H1 (cell line): ENCODE measurements around the gene CCT6B. TPM values are rescaled to one million over a fixed set of nuclear protein-coding genes. Genes with fewer than 3 reads are reported as not detected.

ENCODE experiments used
- CTCF ChIA-PET: fragments of 300-600 bp; sonication (Branson Sonifier 250); formaldehyde crosslinking; loops from one replicate; lab custom pipeline; 2021; ENCODE audit not compliant: partially characterized antibody; lab: Charles Lee
- POLR2A ChIA-PET: fragments of 300-600 bp; sonication (Branson Sonifier 250); formaldehyde crosslinking; loops from one replicate; lab custom pipeline; 2021; ENCODE audit warnings: inconsistent platforms; ENCODE audit not compliant: partially characterized antibody; lab: Charles Lee
- DNase-seq, 2 experiments: peaks; one replicate each; pipeline versions ENCODE4 v3.0.0 to v3.0.0-alpha.2; 2010 to 2022; ENCODE audit warnings: low spot score in 2 of 2, low read depth in 1 of 2, mixed read lengths in 1 of 2
- FAIRE-seq: peaks from 2 replicates; lab custom pipeline; 2011; peaks lifted over from hg19 to GRCh38; lab: Jason Lieb, UNC
- H2AFZ ChIP-seq: 2 replicates; pipeline ENCODE4 v1.8.1; 2012; ENCODE audit warnings: low read length, inconsistent platforms
- H2AK5ac ChIP-seq: 2 replicates; pipeline ENCODE4 v1.6.1; 2013; ENCODE audit warnings: low read depth, low read length
- H2BK120ac ChIP-seq: replicated peaks from 2 replicates; pipeline ENCODE3; 2013; ENCODE audit warnings: low read depth, low read length, inconsistent platforms
- H2BK12ac ChIP-seq: 2 replicates; pipeline ENCODE4 v1.6.1; 2013; ENCODE audit warnings: low read depth, low read length
- H2BK15ac ChIP-seq: 2 replicates; pipeline ENCODE4 v1.6.1; 2013; ENCODE audit warnings: low read length
- H2BK20ac ChIP-seq: 2 replicates; pipeline ENCODE4 v1.6.1; 2013; ENCODE audit warnings: low read length
- H2BK5ac ChIP-seq: 2 replicates; pipeline ENCODE4 v1.6.1; 2013; ENCODE audit warnings: low read depth, low read length
- H3K14ac ChIP-seq: 2 replicates; pipeline ENCODE4 v1.6.1; 2013; ENCODE audit warnings: inconsistent platforms; ENCODE audit not compliant: insufficient read length
- H3K18ac ChIP-seq: 2 replicates; pipeline ENCODE4 v1.6.1; 2013; ENCODE audit warnings: low read length; ENCODE audit errors: extremely low read depth
- H3K23ac ChIP-seq: 2 replicates; pipeline ENCODE4 v1.6.1; 2013; ENCODE audit warnings: inconsistent platforms; ENCODE audit not compliant: insufficient read length
- H3K23me2 ChIP-seq: 2 replicates; pipeline ENCODE4 v1.6.1; 2013; ENCODE audit warnings: low read depth, low read length
- H3K27ac ChIP-seq: 2 replicates; pipeline ENCODE4 v1.6.1; 2011; ENCODE audit warnings: low read depth, low read length, inconsistent platforms
- H3K27me3 ChIP-seq, 4 experiments: replicated peaks in 1 of 4; 1 replicate in 1 of 4; 2 replicates in 3 of 4; pipeline versions ENCODE4 v1.6.1 to v1.8.1; 2011 to 2013; ENCODE audit warnings: low read length in 3 of 4, mild to moderate bottlenecking in 3 of 4, inconsistent platforms in 2 of 4, mixed read lengths in 2 of 4, moderate library complexity in 1 of 4; ENCODE audit not compliant: control insufficient read depth in 3 of 4, insufficient read depth in 3 of 4; ENCODE audit errors: extremely low read depth in 1 of 4
- H3K36me3 ChIP-seq, 4 experiments: 2 replicates each; pipeline versions ENCODE4 v1.6.1 to v1.8.1; 2011 to 2013; ENCODE audit warnings: mild to moderate bottlenecking in 4 of 4, low read length in 3 of 4, moderate library complexity in 2 of 4, control low read depth in 1 of 4, inconsistent platforms in 1 of 4; ENCODE audit not compliant: insufficient read depth in 4 of 4, control insufficient read depth in 2 of 4
- H3K4ac ChIP-seq: replicated peaks from 2 replicates; pipeline ENCODE3; 2013; ENCODE audit warnings: low read length, low read depth, mixed read lengths, inconsistent platforms; ENCODE audit not compliant: insufficient read length
- H3K4me1 ChIP-seq, 4 experiments: replicated peaks in 1 of 4; 1 replicate in 1 of 4; 2 replicates in 3 of 4; pipeline versions ENCODE4 v1.6.1 to v1.8.1; 2011 to 2013; ENCODE audit warnings: low read length in 3 of 4, inconsistent platforms in 2 of 4, mixed read lengths in 1 of 4; ENCODE audit not compliant: insufficient read depth in 4 of 4, control insufficient read depth in 3 of 4
- H3K4me2 ChIP-seq, 2 experiments: 2 replicates each; pipeline versions ENCODE4 v1.6.1 to v1.8.1; 2011 to 2013; ENCODE audit warnings: low read depth in 2 of 2, low read length in 2 of 2, control low read depth in 1 of 2, inconsistent platforms in 1 of 2, mild to moderate bottlenecking in 1 of 2; ENCODE audit not compliant: insufficient read depth in 1 of 2
- H3K4me3 ChIP-seq, 4 experiments: fragments of 200-600, 300-600 bp in 1 of 4; sonication (generic), shearing (Covaris generic), sonication (Bioruptor Twin) in 1 of 4; 2 replicates each; pipeline versions ENCODE4 v1.5.1 to v1.8.1; 2011 to 2016; ENCODE audit warnings: low read length in 4 of 4, low read depth in 3 of 4, control low read depth in 2 of 4, inconsistent platforms in 2 of 4, mild to moderate bottlenecking in 2 of 4, mixed read lengths in 1 of 4, moderate library complexity in 1 of 4; ENCODE audit not compliant: insufficient read depth in 2 of 4; ENCODE audit errors: extremely low read depth in 1 of 4
- H3K56ac ChIP-seq: replicated peaks from 2 replicates; pipeline ENCODE3; 2013; ENCODE audit warnings: low read depth, mild to moderate bottlenecking, mixed read lengths, low read length, inconsistent platforms; ENCODE audit not compliant: insufficient read length
- H3K79me1 ChIP-seq: 2 replicates; pipeline ENCODE4 v1.6.1; 2013; ENCODE audit warnings: low read depth, low read length, control low read depth
- H3K79me2 ChIP-seq, 2 experiments: 2 replicates each; pipeline versions ENCODE4 v1.6.1 to v1.8.1; 2012 to 2013; ENCODE audit warnings: low read length in 2 of 2, mild to moderate bottlenecking in 2 of 2, inconsistent platforms in 1 of 2; ENCODE audit not compliant: insufficient read depth in 2 of 2, control insufficient read depth in 1 of 2
- H3K9ac ChIP-seq, 4 experiments: replicated peaks in 1 of 4; 1 replicate in 1 of 4; 2 replicates in 3 of 4; pipeline versions ENCODE4 v1.6.1 to v1.8.1; 2011 to 2013; ENCODE audit warnings: low read depth in 3 of 4, low read length in 3 of 4, control low read depth in 2 of 4, mild to moderate bottlenecking in 2 of 4, moderate library complexity in 2 of 4, inconsistent platforms in 1 of 4; ENCODE audit errors: extremely low read depth in 1 of 4
- H3K9me3 ChIP-seq, 2 experiments: 2 replicates each; pipeline versions ENCODE4 v1.6.1 to v1.8.1; 2012 to 2013; ENCODE audit warnings: mild to moderate bottlenecking in 2 of 2, moderate library complexity in 2 of 2, control low read depth in 1 of 2, inconsistent platforms in 1 of 2, low read depth in 1 of 2, low read length in 1 of 2, mixed read lengths in 1 of 2; ENCODE audit not compliant: insufficient read depth in 2 of 2
- H4K20me1 ChIP-seq, 2 experiments: replicated peaks in 1 of 2; 2 replicates each; pipeline versions ENCODE3 to v1.8.1; 2011 to 2013; ENCODE audit warnings: inconsistent platforms in 2 of 2, low read length in 2 of 2, mild to moderate bottlenecking in 1 of 2; ENCODE audit not compliant: insufficient read depth in 2 of 2, control insufficient read depth in 1 of 2
- H4K5ac ChIP-seq: 2 replicates; pipeline ENCODE4 v1.6.1; 2013; ENCODE audit warnings: low read length, low read depth, mixed read lengths, inconsistent platforms; ENCODE audit not compliant: insufficient read length
- H4K8ac ChIP-seq: 2 replicates; pipeline ENCODE4 v1.8.0; 2013; ENCODE audit warnings: mild to moderate bottlenecking, moderate library complexity, low read length, inconsistent platforms; ENCODE audit not compliant: insufficient read depth; ENCODE audit errors: extremely low read depth
- H4K91ac ChIP-seq: replicated peaks from 2 replicates; pipeline ENCODE3; 2013; ENCODE audit warnings: low read length, mixed read lengths, inconsistent platforms; ENCODE audit not compliant: insufficient read length
- CHD2 ChIP-seq: IDR thresholded peaks from 2 replicates; pipeline ENCODE4 v1.6.1; 2012; ENCODE audit warnings: low read length, improper control_type of control experiment
- EZH2 ChIP-seq: fragments of 200-600 bp; sonication (generic); IDR thresholded peaks from 2 replicates; pipeline ENCODE4 v1.7.1; 2012; ENCODE audit warnings: low read depth, mild to moderate bottlenecking, moderate library complexity, low read length, inconsistent platforms; ENCODE audit not compliant: severe bottlenecking
- RAD21 ChIP-seq, 2 experiments: IDR thresholded peaks in 1 of 2; conservative IDR thresholded peaks in 1 of 2; 2 replicates each; pipeline ENCODE4 v1.6.1; 2011; ENCODE audit warnings: low read depth in 2 of 2, low read length in 2 of 2, improper control_type of control experiment in 1 of 2, inconsistent platforms in 1 of 2, mild to moderate bottlenecking in 1 of 2, moderate library complexity in 1 of 2
- RXRA ChIP-seq: IDR thresholded peaks from 2 replicates; pipeline ENCODE4 v1.6.1; 2011; ENCODE audit warnings: low read depth, mild to moderate bottlenecking, low read length, moderate library complexity; ENCODE audit not compliant: insufficient read depth
- TAF7 ChIP-seq: optimal IDR thresholded peaks from 2 replicates; pipeline ENCODE3; 2011; ENCODE audit warnings: low read depth, mild to moderate bottlenecking, inconsistent platforms, low read length, moderate library complexity, borderline replicate concordance
- WGBS, 2 experiments: shearing (Covaris generic) in 1 of 2; methylation state at CpG; one replicate each; pipeline versions ENCODE4 v1.1.6 to v1.1.7; 2013 to 2015; ENCODE audit warnings: low lambda C conversion rate in 2 of 2, mixed read lengths in 2 of 2, inconsistent platforms in 1 of 2, low coverage in 1 of 2, missing lambda C conversion rate in 1 of 2; ENCODE audit not compliant: insufficient replicate concordance in 2 of 2, insufficient coverage in 1 of 2, insufficient read length in 1 of 2; ENCODE audit errors: extremely low coverage in 1 of 2, missing lambda C conversion rate in 1 of 2; 5-methylcytosine and 5-hydroxymethylcytosine counted together
- polyA plus RNA-seq, 7 experiments: library from polyadenylated mRNA; depleted of rRNA in 3 of 7; stranded (reverse) in 5 of 7; unstranded in 2 of 7; fragments of >200 nt in 5 of 7; fragments of 200-250 nt in 2 of 7; gene quantifications; 1 replicate in 5 of 7; 2 replicates in 1 of 7; 4 replicates in 1 of 7; pipeline versions ENCODE4 v1.2.1 to v1.2.3, GENCODE V29; 2011 to 2013; ENCODE audit warnings: missing spikeins in 2 of 7, mixed read lengths in 2 of 7
- total RNA-seq: library from RNA; stranded (reverse); fragmentation: NEBNext Ultra II Directional; extraction: Animal tissue kit (Norgen Biotek cat#: 25700); gene quantifications from 2 replicates; pipeline ENCODE4 v1.2.1, GENCODE V29; 2021

CCT6B gene
- total and polyA plus RNA-seq, 2 of the 8 experiments (the other 6 are each of a cell fraction or from before 2014, with no cell fraction given), result 0.67 to 1.3 TPM

- ChIA-PET POLR2A (no interaction called here), CTCF (no interaction called here)
- Histone ChIP-seq H2BK20ac (no peak overlapping the region), H3K4ac (no peak overlapping the region), H2AK5ac (no peak overlapping the region), H3K18ac (no peak overlapping the region), H3K79me2 (no peaks in the 10 kb centered on the region), H3K23me2 (no peaks in the 10 kb centered on the region; the same call in 1 of the 2 replicates), H3K14ac (no peak overlapping the region), H4K91ac (no peak overlapping the region), H2BK5ac (no peak overlapping the region), H3K27ac (no peak overlapping the region), H3K4me1 (no peaks in the 10 kb centered on the region; a peak in 1 of 7 replicates), H2BK120ac (no peak overlapping the region), H3K56ac (no peak overlapping the region), H3K36me3 (no peaks in the 10 kb centered on the region), H4K8ac (no peak overlapping the region)
- 98% methylated on average over 6 of the region's 6 CpGs; no CpG with 5 or more reads in 1 of the 2 experiments for WGBS, 2 experiments
- no peak for TF ChIP-seq TAF7
- TF ChIP-seq RAD21 (IDR thresholded peaks at IDR 0.05 in 1 of 2, conservative IDR thresholded peaks at IDR 0.05 in 1 of 2; ENCODE audit: low read depth in 2 of 2, low read length in 2 of 2), result no peak
- no peak for TF ChIP-seq EZH2
- no peak for TF ChIP-seq CHD2
- TF ChIP-seq RXRA, result no peak
- TF ChIP-seq, all 59 proteins: peak for 0
- FAIRE-seq (no peak), DNase-seq (no peak)
- Histone ChIP-seq H4K5ac (no peak overlapping the region), H2BK12ac (no peak overlapping the region), H3K9ac (no peak overlapping the region), H3K27me3 (peaks cover 0 to 2% (median 0%) of the 10 kb centered on the region in 4 experiments; a peak in 1 of 7 replicates), H2AFZ (no peak overlapping the region), H3K4me2 (no peak overlapping the region), H2BK15ac (no peak overlapping the region), H3K9me3 (no peaks in the 10 kb centered on the region), H3K23ac (no peak overlapping the region), H3K79me1 (no peaks in the 10 kb centered on the region), H4K20me1 (no peaks in the 10 kb centered on the region), H3K4me3 (no peak overlapping the region)
Observed at GRCh38 chr17:34899643-34900291, 61.5 kb downstream of the CCT6B start.
